ENCODE measurements around the gene LENG8.

Gene LENG8

GRCh38 chr19:54448774-54449700 is at the start of gene LENG8:
Gene LENG8, plus strand, starts transcription at chr19:54449199. Its CDS starts 2,146 bp downstream, at chr19:54451345.
- in situ Hi-C loops (cut with MboI; ENCODE audit: low sequenced_read_pairs): no loop called here

DNA sequence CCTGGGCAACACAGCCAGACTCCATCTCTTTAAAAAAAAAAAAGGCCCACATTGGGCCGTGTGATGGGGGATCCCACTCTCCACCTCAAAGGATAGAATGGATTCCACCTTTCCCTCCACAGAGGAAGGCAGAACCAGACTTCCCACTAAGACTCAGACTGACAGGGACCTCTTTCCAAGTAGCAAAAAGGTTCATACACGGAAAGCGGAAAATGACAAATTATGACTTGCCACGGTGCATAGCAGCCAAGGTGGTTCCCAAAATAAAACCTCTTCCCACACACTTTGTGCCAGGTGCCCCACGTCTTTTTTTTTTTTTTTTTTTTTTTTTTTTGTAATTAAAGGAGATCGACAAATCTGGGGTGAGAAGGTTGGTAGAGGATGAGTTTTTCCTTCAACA is 48.1 kb upstream of the LENG8 start:
- in situ Hi-C loops (cut with MboI; ENCODE audit: low sequenced_read_pairs): no loop called here

- in situ Hi-C loops (cut with MboI; ENCODE audit: low sequenced_read_pairs): no loop called here
Measured at GRCh38 chr19:54403054-54403453, 45.9 kb upstream of the LENG8 start.

DNA sequence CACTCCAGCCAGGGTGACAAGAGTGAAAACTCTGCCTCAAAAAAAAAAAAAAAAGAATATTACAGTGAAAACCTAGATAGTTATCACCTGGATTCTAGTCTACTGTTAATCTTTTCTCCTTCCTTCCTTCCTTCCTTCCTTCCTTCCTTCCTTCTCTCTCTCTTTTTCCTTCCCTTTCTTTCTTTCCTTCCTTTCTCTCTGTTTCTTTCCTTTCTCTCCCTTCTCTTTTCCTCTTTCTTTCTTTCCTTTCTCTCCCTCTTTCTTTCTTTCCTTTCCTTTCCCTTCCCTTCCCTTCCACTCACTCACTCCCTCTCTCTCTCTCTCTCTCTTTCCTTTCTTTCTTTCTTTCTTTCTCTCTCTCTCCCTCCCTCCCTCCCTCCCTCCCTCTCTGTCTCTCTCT is 43.4 kb upstream of the LENG8 start:
- in situ Hi-C loops (cut with MboI; ENCODE audit: low sequenced_read_pairs): no loop called here

DNA sequence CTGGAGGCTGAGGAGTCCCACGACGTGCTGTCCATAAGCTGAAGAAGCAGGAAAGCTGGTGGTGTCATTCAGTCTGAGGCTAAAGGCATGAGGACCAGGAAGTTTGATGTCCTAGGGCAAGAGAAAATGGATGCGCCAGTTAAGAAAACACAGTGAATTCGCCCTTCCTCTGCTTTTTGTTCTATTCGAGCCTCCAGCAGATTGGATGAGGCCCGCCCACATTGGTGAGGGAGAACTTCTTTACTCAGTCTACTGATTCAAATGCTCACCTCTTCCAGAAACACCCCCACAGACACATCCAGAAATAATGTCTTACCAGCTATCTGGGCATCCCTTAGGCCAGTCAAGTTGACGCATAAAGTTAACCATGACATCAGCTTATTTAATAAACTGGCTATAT is 41.2 kb upstream of the LENG8 start:
- in situ Hi-C loops (cut with MboI; ENCODE audit: low sequenced_read_pairs): no loop called here

- in situ Hi-C loops (cut with MboI; ENCODE audit: low sequenced_read_pairs): no loop called here
Measured at GRCh38 chr19:54408456-54409026, 40.5 kb upstream of the LENG8 start.

- in situ Hi-C loops (cut with MboI; ENCODE audit: low sequenced_read_pairs): no loop called here
Measured at GRCh38 chr19:54411033-54411432, 38.0 kb upstream of the LENG8 start.

DNA sequence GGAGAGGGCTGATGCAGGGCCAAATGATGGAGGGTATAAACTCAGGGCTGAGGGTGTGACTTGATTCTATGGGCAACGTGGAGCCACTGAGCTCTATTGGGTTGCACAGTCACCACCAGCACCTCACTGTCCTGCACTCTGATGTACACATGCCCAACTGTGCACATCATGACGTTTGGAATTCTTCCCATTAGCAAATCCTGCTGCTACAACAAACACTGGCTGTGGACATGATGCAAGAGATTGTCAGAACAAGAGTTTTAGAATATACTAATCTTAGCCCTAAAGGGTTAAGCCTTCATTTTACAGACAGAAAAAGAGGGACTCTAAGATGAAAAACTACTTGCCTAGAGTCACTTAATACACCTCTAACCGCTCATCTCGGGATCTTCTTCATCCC is 36.1 kb upstream of the LENG8 start:
- in situ Hi-C loops (cut with MboI; ENCODE audit: low sequenced_read_pairs): no loop called here

DNA sequence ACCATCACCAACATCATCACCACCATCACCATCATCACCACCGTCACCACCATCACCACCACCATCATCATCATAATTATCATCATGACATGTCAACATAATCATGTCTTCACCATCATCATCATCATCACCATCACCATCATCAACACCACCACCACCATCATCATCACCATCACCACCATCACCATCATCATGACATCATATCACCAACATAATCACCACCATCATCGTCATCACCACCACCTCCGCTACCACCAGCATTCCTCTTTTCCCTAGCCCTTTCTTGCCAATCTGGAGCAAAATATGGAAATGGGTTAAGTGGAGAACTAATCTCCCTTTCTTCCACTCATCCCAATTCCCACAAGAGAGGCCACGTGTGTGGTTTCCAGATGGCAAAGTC is 34.8 kb upstream of the LENG8 start:
- in situ Hi-C loops (cut with MboI; ENCODE audit: low sequenced_read_pairs): no loop called here

DNA sequence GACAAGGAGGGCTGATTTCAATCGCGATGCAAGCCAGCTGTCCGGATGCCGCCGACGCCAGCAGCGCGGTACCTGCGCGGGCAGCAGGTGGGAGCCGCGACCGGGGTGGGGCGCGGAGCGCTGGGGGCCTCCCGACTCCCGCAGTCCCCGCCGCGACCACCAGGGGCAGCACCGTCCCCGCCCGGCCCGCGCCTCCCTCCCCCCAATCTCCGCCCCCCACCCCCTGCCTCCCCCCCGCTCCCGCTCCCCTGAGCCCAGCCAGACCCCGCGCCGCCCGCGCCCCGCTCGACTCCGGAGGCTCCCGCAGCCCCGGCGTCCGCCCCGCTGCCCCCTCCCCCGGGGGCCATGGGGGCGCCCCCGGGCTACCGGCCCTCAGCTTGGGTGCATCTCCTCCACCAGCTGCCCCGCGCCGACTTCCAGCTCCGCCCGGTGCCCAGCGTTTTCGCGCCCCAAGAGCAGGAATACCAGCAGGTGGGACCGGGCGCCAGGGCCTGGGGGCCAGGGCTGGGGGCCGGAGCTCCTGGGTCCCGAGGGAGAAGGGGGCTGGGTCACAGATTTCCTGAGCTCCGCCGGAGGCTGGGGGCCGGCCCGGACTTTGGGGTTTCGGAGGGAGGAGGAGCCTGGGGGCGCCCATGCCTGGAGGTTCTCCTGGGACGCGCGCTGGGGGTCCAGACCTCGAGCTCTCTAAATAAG is 33.6 kb upstream of the LENG8 start, which contains the start of gene TTYH1:
Gene TTYH1, plus strand, starts transcription at position 257 of the 693 bp plus-strand sequence. Its CDS starts 89 bp downstream, at position 346.
- in situ Hi-C loops (cut with MboI; ENCODE audit: low sequenced_read_pairs): no loop called here

GRCh38 chr19:54415901-54416673 is 32.9 kb upstream of the LENG8 start:
- in situ Hi-C loops (cut with MboI; ENCODE audit: low sequenced_read_pairs): no loop called here

GRCh38 chr19:54416695-54417491 is 32.1 kb upstream of the LENG8 start:
- in situ Hi-C loops (cut with MboI; ENCODE audit: low sequenced_read_pairs): no loop called here

DNA sequence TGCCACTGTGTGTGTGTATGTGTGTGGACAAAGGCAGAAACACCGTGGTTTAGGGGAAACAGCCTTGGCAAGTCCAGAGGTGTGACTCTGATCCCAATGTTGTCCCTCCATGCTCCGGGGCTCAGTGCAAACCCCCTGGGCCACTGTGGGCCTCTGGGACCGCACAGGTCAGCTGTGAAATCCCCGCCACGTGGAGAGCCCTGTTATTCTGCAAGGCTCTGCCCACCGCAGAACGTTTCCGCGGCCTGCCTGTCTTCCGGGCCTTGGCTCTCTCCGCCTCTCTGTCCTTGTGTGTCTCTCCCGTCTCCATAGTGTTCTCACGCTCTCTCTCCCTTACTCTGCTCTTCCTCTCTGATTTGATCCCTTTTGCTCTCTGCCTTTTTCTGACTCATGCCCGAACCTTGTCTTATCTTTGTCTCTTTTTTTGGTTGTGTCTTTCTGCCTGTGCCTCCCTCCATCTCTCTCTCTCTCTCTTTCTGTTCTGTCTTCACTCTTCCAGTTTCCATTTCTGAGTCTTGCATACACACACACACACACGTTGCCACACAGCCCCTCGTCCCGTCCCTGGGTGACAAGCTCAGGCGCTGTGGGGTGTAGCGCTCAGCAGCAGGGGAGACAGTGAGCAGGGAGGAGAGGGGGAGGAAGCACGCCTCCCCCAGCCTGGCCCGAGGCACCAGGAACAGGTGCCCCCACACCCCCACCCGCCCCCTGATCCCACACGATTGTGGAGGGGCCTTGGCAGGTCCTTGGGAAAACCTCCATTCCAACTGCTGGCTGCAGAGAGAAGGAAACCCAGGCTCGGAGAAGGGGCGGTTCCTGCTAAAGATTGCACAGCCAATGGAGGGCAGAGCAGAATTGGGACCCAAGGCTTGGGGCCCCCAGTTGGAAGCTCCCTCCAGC is 30.7 kb upstream of the LENG8 start:
- in situ Hi-C loops (cut with MboI; ENCODE audit: low sequenced_read_pairs): no loop called here

DNA sequence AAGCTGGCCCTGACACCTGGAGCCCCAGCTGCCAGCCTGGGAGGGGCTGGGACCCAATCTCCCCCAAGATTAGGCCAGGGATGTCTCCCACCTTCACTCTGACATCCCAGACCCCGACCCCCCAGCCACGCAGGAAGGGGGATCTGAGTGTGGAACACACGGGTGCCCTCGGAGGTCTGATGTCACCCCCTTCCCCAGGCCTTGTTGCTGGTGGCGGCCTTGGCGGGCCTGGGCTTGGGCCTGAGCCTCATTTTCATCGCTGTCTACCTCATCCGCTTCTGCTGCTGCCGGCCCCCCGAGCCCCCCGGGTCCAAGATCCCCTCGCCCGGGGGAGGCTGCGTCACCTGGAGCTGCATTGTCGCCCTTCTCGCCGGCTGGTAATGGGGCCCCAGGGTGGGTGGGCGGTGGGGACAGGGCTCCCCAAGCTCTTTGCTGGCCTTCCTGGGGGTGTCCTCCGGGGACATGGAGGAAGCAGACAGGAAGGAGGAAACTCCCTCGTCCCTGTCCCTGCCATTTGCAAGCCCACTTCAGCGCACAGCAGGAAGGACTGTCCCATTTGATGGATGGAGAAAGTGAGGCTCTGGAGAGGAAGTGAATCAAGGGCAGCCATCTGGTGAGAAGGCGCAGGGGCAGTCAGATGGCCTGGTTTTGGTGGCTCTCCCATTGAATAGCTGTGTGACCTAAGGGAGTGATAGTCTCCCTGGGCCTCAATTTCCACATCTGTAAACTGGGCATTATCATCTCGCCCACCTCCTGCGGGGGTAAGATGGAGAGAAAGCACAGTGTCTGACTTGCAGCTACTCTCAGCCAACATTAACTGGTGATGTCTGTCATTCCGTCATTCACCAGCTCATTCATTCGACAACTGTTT is 29.8 kb upstream of the LENG8 start:
- in situ Hi-C loops (cut with MboI; ENCODE audit: low sequenced_read_pairs): no loop called here

GRCh38 chr19:54420068-54420382 is 29.0 kb upstream of the LENG8 start:
- in situ Hi-C loops (cut with MboI; ENCODE audit: low sequenced_read_pairs): no loop called here

DNA sequence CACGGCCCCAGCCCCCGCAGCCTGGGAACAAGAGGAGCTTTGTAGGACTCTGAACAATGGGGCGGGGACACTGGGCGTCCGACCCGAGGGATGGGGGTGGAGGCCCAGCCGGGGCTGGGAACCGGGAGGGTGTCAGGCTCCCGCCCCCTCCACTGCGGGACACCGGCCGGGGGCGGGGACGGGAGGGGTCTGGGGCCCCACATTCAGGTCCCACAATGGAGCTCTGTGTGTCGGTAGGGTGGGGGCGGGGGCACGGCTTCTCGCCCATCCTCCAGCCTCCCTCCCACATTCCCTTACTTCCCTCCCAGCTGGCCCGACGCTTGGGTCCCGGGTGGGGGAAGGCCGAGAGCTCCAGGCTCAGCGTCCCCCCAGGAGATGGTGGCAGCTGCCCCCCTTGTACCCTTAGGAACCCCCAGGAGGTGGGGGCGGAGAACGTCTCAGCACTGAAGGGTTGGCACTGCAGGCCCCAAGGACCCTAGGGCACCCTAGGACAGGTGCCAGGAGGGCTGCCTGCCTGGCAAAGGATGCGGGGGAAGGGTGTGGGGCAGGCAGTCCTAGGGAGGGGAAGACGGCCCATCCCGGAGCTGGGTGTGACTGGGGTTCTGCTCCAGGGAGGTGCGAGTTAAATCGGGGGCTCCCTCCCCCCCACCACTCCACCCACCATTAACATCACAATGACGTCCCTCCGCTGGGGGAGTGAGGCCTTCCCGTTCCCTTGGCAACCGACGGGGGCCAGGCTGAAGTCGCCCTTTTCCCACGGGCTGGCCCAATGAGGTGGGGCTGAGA is 28.4 kb upstream of the LENG8 start:
- in situ Hi-C loops (cut with MboI; ENCODE audit: low sequenced_read_pairs): no loop called here

DNA sequence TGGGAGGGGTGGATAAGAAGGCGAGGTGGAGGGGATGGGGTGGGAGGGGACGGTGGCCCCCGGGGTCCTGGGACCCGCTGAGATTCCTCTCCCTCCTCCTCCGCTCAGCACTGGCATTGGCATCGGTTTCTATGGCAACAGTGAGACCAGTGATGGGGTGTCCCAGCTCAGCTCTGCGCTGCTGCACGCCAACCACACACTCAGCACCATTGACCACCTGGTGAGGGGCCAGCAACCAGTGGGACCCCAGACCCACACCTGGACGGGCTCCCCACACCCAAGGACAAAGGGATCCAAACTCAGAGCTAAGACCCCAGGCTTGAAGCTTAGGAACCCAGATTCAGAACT is 27.9 kb upstream of the LENG8 start:
- in situ Hi-C loops (cut with MboI; ENCODE audit: low sequenced_read_pairs): no loop called here

DNA sequence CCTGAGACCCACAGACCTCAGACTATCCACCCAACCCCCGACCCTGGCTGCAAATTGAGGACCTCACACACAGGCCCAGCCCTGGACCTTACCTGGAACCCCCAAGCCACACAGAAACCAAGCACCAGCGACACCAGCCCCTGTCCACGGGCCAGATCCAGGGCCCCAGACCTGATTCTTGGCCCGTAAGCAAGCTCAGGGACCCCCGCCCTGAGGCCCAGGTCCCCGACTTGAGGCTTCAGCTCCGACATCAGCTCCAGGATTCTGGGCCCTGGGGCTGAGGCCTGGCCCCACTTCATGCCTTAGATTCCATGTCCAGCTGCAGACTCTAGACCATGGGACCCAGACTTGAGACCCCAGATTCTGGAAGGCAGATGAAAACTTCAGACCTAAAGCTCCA is 27.5 kb upstream of the LENG8 start:
- in situ Hi-C loops (cut with MboI; ENCODE audit: low sequenced_read_pairs): no loop called here
